Parathyroid adenoma (tissue), 2 donors: ENCODE measurements around the gene RPS6KA4.
A peak's percentile ranks its signal among the peaks of the same experiment; 100 is the strongest.
"Not testable (repeated sequence)": the region's sequence is repeated elsewhere in the genome, so short reads cannot be mapped to it uniquely, and the experiment has no call there.

Experiments
- H2AFZ ChIP-seq: fragments of 300-600 bp; sonication (generic); one replicate; pipeline ENCODE4 v1.7.0; 2017; ENCODE audit warnings: antibody characterized with exemption, mild to moderate bottlenecking
- H3K27ac ChIP-seq: fragments of 300-600 bp; sonication (generic); one replicate; pipeline ENCODE4 v1.7.0; 2017
- H3K27me3 ChIP-seq: fragments of 300-600 bp; sonication (generic); one replicate; pipeline ENCODE4 v1.7.0; 2017; ENCODE audit warnings: low read length; ENCODE audit not compliant: control insufficient read depth, insufficient read depth
- H3K36me3 ChIP-seq: fragments of 300-600 bp; sonication (generic); one replicate; pipeline ENCODE4 v1.7.0; 2017; ENCODE audit warnings: low read length; ENCODE audit not compliant: control insufficient read depth, insufficient read depth
- H3K4me1 ChIP-seq: fragments of 300-600 bp; sonication (generic); one replicate; pipeline ENCODE4 v1.7.0; 2017; ENCODE audit warnings: control low read depth
- H3K4me2 ChIP-seq: fragments of 300-600 bp; sonication (generic); one replicate; pipeline ENCODE4 v1.7.0; 2017; ENCODE audit warnings: low read length
- H3K4me3 ChIP-seq: fragments of 300-600 bp; sonication (generic); one replicate; pipeline ENCODE4 v1.7.0; 2017; ENCODE audit warnings: low read depth, low read length
- H3K79me2 ChIP-seq: fragments of 300-600 bp; sonication (generic); one replicate; pipeline ENCODE4 v1.7.0; 2017; ENCODE audit warnings: control low read depth
- H3K9ac ChIP-seq: fragments of 300-600 bp; sonication (generic); one replicate; pipeline ENCODE4 v1.7.0; 2017; ENCODE audit warnings: mild to moderate bottlenecking
- H3K9me3 ChIP-seq: fragments of 300-600 bp; sonication (generic); one replicate; pipeline ENCODE4 v1.7.0; 2017; ENCODE audit warnings: low read length; ENCODE audit not compliant: control insufficient read depth
- CTCF ChIP-seq: fragments of 300-600 bp; sonication (generic); IDR thresholded peaks from one replicate; pipeline ENCODE4 v1.7.0; 2017; ENCODE audit warnings: antibody characterized with exemption, mild to moderate bottlenecking
- donor health status: primary hyperparathyroidism.

The RPS6KA4 gene

GRCh38 chr11:64314805-64315561 is 44.0 kb upstream of the RPS6KA4 start:
- Histone ChIP-seq H3K27ac (no peak overlapping the region), H3K4me1 (peaks cover 4% of the 10 kb centered on the region)
- TF ChIP-seq CTCF: no peak

GRCh38 chr11:64315667-64316526 is 43.1 kb upstream of the RPS6KA4 start:
- H3K9me3 ChIP-seq, H3K79me2 ChIP-seq, H3K4me3 ChIP-seq, H3K27me3 ChIP-seq, H3K9ac ChIP-seq, H3K4me2 ChIP-seq, H3K36me3 ChIP-seq, H3K27ac ChIP-seq, H3K4me1 ChIP-seq, H2AFZ ChIP-seq: not testable (repeated sequence)

More at GRCh38 chr11:64314805-64315561, 44.0 kb upstream of the RPS6KA4 start:
- Histone ChIP-seq H3K4me2 (no peak overlapping the region), H2AFZ (no peak overlapping the region), H3K27me3 (no peaks in the 10 kb centered on the region), H3K36me3 (no peaks in the 10 kb centered on the region), H3K9me3 (no peaks in the 10 kb centered on the region), H3K4me3 (no peak overlapping the region), H3K79me2 (no peaks in the 10 kb centered on the region), H3K9ac (no peak overlapping the region)

GRCh38 chr11:64316672-64317324 is 42.2 kb upstream of the RPS6KA4 start:
- H3K9me3 ChIP-seq: no peaks in the 10 kb centered on the region
- H3K79me2 ChIP-seq: no peaks in the 10 kb centered on the region
- no peak for TF ChIP-seq CTCF
- H3K9ac ChIP-seq: peak overlapping the region; percentile 89
- no peaks in the 10 kb centered on the region for H3K27me3 ChIP-seq
- H3K27ac ChIP-seq: peak overlapping the region; percentile 99
- no peaks in the 10 kb centered on the region for H3K36me3 ChIP-seq
- H2AFZ ChIP-seq: peak overlapping the region; percentile 78
- H3K4me3 ChIP-seq: peak overlapping the region; percentile 92
- peak overlapping the region; percentile 99 for H3K4me2 ChIP-seq
- peaks cover 4% of the 10 kb centered on the region for H3K4me1 ChIP-seq

GRCh38 chr11:64317325-64317960 is 41.5 kb upstream of the RPS6KA4 start, which contains the start of gene TRMT112:
TSS of gene TRMT112 (minus strand) at chr11:64317559. CDS start at chr11:64317526, 33 bp downstream.
- Histone ChIP-seq H2AFZ (peak within 1 kb of the TSS; percentile 78), H3K27me3 (no peaks in the 10 kb centered on the region), H3K27ac (peak within 1 kb of the TSS; percentile 99), H3K9me3 (no peaks in the 10 kb centered on the region), H3K4me3 (peak within 1 kb of the TSS; percentile 92), H3K79me2 (no peaks in the 10 kb centered on the region), H3K9ac (peak within 1 kb of the TSS; percentile 89), H3K4me2 (peak within 1 kb of the TSS; percentile 99), H3K4me1 (peaks cover 4% of the 10 kb centered on the region), H3K36me3 (no peaks in the 10 kb centered on the region)
- no peak for TF ChIP-seq CTCF
